PC-3 (cell line): ENCODE measurements around the gene LGI2.

Experiments
- EZH2 ChIP-seq: fragments of 300-600 bp; sonication (generic); IDR thresholded peaks from one replicate; pipeline ENCODE4 v1.6.1; 2017; ENCODE audit warnings: antibody characterized with exemption, mild to moderate bottlenecking, low read length; ENCODE audit not compliant: unreplicated experiment
- TF ChIP-seq, protein P1 (sequence below): fragments of 300-600 bp; sonication (generic); conservative IDR thresholded peaks from 2 replicates; pipeline ENCODE4 v1.5.1; 2017; ENCODE audit warnings: antibody characterized with exemption, low read depth, mild to moderate bottlenecking, low read length

DNA sequence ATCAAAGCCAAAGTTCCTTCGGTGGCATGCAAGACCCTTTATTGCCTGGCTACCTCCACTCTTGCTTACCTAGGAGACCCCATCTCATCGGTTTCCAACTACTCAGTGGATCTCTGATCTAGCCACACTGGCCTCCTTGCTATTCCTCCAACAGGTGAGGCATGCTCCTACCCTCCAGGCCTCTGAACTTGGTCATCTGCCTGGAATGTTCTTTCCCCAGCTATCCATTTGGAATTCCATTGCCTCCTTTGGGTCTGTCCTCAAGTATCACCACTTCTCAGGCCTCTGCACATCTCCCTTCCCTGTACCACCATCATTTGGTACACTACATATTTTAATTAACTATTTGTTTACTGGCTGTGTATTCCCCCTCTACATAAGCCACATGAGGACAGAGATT is 11.2 kb downstream of the LGI2 start:
- TF ChIP-seq, protein P1, sequence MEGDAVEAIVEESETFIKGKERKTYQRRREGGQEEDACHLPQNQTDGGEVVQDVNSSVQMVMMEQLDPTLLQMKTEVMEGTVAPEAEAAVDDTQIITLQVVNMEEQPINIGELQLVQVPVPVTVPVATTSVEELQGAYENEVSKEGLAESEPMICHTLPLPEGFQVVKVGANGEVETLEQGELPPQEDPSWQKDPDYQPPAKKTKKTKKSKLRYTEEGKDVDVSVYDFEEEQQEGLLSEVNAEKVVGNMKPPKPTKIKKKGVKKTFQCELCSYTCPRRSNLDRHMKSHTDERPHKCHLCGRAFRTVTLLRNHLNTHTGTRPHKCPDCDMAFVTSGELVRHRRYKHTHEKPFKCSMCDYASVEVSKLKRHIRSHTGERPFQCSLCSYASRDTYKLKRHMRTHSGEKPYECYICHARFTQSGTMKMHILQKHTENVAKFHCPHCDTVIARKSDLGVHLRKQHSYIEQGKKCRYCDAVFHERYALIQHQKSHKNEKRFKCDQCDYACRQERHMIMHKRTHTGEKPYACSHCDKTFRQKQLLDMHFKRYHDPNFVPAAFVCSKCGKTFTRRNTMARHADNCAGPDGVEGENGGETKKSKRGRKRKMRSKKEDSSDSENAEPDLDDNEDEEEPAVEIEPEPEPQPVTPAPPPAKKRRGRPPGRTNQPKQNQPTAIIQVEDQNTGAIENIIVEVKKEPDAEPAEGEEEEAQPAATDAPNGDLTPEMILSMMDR = no peak
- no peak for TF ChIP-seq EZH2
